Neural progenitor cell (in vitro differentiated cells): ENCODE results near the gene ACY1. TPM values are rescaled to one million over a fixed set of nuclear protein-coding genes. Genes with fewer than 3 reads are reported as not detected.

ENCODE experiments used
- DNase-seq: peaks from one replicate; pipeline ENCODE4 v3.0.0-alpha.2; 2016; ENCODE audit warnings: low spot score
- H2AFZ ChIP-seq: fragments of 200-600 bp; sonication (generic); replicated peaks from 2 replicates; pipeline ENCODE4 v1.6.1; 2016; ENCODE audit warnings: antibody characterized with exemption
- H3F3A ChIP-seq: fragments of 200-600 bp; sonication (generic); 2 replicates; pipeline ENCODE4 v1.6.1; 2016; ENCODE audit warnings: antibody characterized with exemption, low read depth
- H3K27ac ChIP-seq: fragments of 200-600 bp; sonication (generic); 2 replicates; pipeline ENCODE4 v1.5.1; 2016; ENCODE audit warnings: mild to moderate bottlenecking
- H3K27me3 ChIP-seq: fragments of 200-600 bp; sonication (generic); 2 replicates; pipeline ENCODE4 v1.6.1; 2016; ENCODE audit warnings: mild to moderate bottlenecking, moderate library complexity
- H3K36me3 ChIP-seq: fragments of 200-600 bp; sonication (generic); 2 replicates; pipeline ENCODE4 v1.5.1; 2016
- H3K4me1 ChIP-seq: fragments of 200-600 bp; sonication (generic); 2 replicates; pipeline ENCODE4 v1.6.1; 2016; ENCODE audit warnings: mixed run types
- H3K4me2 ChIP-seq: fragments of 200-600 bp; sonication (generic); 2 replicates; pipeline ENCODE4 v1.6.1; 2016
- H3K4me3 ChIP-seq: fragments of 200-600 bp; sonication (generic); 2 replicates; pipeline ENCODE4 v1.5.1; 2016
- H3K79me2 ChIP-seq: fragments of 200-600 bp; sonication (generic); 2 replicates; pipeline ENCODE4 v1.6.1; 2016; ENCODE audit warnings: low read depth
- H3K9ac ChIP-seq: fragments of 200-600 bp; sonication (generic); 2 replicates; pipeline ENCODE4 v1.6.1; 2016
- H3K9me3 ChIP-seq: fragments of 200-600 bp; sonication (generic); 2 replicates; pipeline ENCODE4 v1.5.1; 2016; ENCODE audit warnings: low read depth
- H4K20me1 ChIP-seq: fragments of 200-600 bp; sonication (generic); 2 replicates; pipeline ENCODE4 v1.6.1; 2016; ENCODE audit warnings: low read depth
- H3K27ac Mint-ChIP-seq: 3 replicates; pipeline ENCODE4 v1.8.0; 2021; ENCODE audit warnings: mixed read lengths
- H3K27me3 Mint-ChIP-seq: 2 replicates; pipeline ENCODE4 v1.8.0; 2022; ENCODE audit warnings: low read depth, mild to moderate bottlenecking, inconsistent platforms, moderate library complexity, mixed read lengths; ENCODE audit not compliant: insufficient read depth
- H3K36me3 Mint-ChIP-seq: 3 replicates; pipeline ENCODE4 v1.8.0; 2021; ENCODE audit warnings: mixed read lengths
- H3K4me1 Mint-ChIP-seq: 3 replicates; pipeline ENCODE4 v1.8.0; 2021; ENCODE audit warnings: mixed read lengths
- H3K4me3 Mint-ChIP-seq: 3 replicates; pipeline ENCODE4 v1.8.0; 2021; ENCODE audit warnings: mild to moderate bottlenecking, moderate library complexity, mixed read lengths
- H3K9me3 Mint-ChIP-seq: 3 replicates; pipeline ENCODE4 v1.8.0; 2020; ENCODE audit warnings: mixed read lengths
- EZH2 ChIP-seq: fragments of 200-600 bp; sonication (generic); IDR thresholded peaks from 2 replicates; pipeline ENCODE4 v1.6.1; 2017; ENCODE audit warnings: antibody characterized with exemption, mild to moderate bottlenecking, moderate library complexity
- EZH2phosphoT487 ChIP-seq: fragments of 200-600 bp; sonication (generic); IDR thresholded peaks from 2 replicates; pipeline ENCODE4 v1.6.1; 2017; ENCODE audit warnings: antibody characterized with exemption
- total RNA-seq: library from RNA; depleted of rRNA; stranded (reverse); fragments of >200 nt; gene quantifications from 2 replicates; pipeline ENCODE4 v1.2.3, GENCODE V29; 2015; ENCODE audit warnings: low replicate concordance
- TF ChIP-seq, protein P1 (sequence below): fragments of 200-600 bp; sonication (generic); IDR thresholded peaks from 2 replicates; pipeline ENCODE4 v1.5.1; 2017; ENCODE audit warnings: antibody characterized with exemption, mild to moderate bottlenecking

The ACY1 gene
- total RNA-seq, 1 donor from 2014 or later, result 17.3 TPM

DNA sequence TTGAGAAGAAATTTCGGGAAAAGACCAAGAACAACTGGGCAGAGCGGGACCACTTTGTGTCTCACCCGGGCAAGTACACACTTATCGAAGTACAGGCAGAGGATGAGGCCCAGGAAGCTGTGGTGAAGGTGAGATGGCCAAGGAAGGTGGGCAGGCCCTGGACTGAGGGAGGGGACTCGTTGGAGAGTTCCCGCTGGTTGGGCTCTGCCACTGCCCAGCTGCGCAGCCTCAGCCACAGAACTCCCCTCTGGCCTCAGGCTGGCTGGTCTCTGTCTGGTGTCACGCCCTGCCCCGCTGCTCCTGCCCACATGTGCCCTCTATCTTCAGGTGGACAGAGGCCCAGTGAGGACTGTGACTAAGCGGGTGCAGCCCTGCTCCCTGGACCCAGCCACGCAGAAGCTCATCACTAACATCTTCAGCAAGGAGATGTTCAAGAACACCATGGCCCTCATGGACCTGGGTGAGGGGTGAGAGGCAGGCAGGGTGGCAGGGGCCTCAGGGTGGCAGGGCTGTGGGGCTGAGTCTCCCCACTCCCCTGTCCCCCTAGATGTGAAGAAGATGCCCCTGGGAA is 38.8 kb upstream of the ACY1 start:
- H4K20me1 ChIP-seq, result peaks cover 13% of the 10 kb centered on the region
- H2AFZ ChIP-seq, result no peak overlapping the region
- H3K9me3 ChIP-seq, result no peaks in the 10 kb centered on the region
- Mint-ChIP-seq H3K4me1 (peaks cover 13% of the 10 kb centered on the region), H3K27me3 (peaks cover 10% of the 10 kb centered on the region), H3K9me3 (no peaks in the 10 kb centered on the region), H3K36me3 (no peaks in the 10 kb centered on the region), H3K27ac (no peak overlapping the region), H3K4me3 (no peak overlapping the region)
- TF ChIP-seq EZH2, result no peak
- TF ChIP-seq, protein P1, sequence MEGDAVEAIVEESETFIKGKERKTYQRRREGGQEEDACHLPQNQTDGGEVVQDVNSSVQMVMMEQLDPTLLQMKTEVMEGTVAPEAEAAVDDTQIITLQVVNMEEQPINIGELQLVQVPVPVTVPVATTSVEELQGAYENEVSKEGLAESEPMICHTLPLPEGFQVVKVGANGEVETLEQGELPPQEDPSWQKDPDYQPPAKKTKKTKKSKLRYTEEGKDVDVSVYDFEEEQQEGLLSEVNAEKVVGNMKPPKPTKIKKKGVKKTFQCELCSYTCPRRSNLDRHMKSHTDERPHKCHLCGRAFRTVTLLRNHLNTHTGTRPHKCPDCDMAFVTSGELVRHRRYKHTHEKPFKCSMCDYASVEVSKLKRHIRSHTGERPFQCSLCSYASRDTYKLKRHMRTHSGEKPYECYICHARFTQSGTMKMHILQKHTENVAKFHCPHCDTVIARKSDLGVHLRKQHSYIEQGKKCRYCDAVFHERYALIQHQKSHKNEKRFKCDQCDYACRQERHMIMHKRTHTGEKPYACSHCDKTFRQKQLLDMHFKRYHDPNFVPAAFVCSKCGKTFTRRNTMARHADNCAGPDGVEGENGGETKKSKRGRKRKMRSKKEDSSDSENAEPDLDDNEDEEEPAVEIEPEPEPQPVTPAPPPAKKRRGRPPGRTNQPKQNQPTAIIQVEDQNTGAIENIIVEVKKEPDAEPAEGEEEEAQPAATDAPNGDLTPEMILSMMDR, result no peak
- no peak for TF ChIP-seq EZH2phosphoT487
- H3K9ac ChIP-seq, result no peak overlapping the region
- no peaks in the 10 kb centered on the region for H3K36me3 ChIP-seq
- no peak overlapping the region for H3K4me3 ChIP-seq
- H3K79me2 ChIP-seq, result peaks cover 19% of the 10 kb centered on the region
- H3K27ac ChIP-seq, result no peak overlapping the region
- H3K4me1 ChIP-seq, result peaks cover 12% of the 10 kb centered on the region
- H3K27me3 ChIP-seq, result peaks cover 23% of the 10 kb centered on the region
- H3F3A ChIP-seq, result no peaks in the 10 kb centered on the region
- no peak for DNase-seq
- no peak overlapping the region for H3K4me2 ChIP-seq

DNA sequence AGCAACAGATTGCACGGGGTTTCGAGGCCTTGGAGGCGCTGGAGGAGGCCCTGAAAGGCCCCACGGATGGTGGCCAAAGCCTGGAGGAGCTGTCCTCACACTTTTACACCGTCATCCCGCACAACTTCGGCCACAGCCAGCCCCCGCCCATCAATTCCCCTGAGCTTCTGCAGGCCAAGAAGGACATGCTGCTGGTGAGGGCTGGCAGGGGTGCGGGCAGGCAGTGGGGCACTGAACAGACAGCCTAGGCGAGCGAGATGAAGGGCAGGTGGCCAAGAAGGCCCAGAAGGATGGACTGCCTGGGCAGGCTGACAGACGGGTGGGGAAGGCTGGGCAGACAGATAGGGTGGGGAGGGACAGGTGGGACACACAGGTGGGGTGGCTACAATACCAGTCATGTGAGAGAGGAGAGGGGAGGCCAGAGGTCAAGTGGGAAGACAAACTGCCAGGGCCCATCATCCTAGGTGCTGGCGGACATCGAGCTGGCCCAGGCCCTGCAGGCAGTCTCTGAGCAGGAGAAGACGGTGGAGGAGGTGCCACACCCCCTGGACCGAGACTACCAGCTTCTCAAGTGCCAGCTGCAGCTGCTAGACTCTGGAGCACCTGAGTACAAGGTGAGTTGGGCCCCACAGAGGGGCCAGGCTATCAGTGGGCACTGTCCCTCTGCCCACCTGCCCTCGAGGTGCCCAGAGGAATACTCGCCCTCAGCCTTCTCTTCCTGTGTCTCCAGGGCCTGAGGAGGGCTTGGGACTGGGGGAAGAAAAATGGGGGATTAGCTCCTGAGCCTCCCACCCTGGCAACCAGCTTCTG is 38.1 kb upstream of the ACY1 start:
- Histone ChIP-seq H3F3A (no peaks in the 10 kb centered on the region), H2AFZ (no peak overlapping the region), H3K4me3 (no peak overlapping the region), H3K4me1 (peaks cover 11% of the 10 kb centered on the region), H4K20me1 (peaks cover 11% of the 10 kb centered on the region), H3K4me2 (no peak overlapping the region), H3K9me3 (no peaks in the 10 kb centered on the region), H3K27me3 (peaks cover 30% of the 10 kb centered on the region), H3K79me2 (peaks cover 12% of the 10 kb centered on the region), H3K9ac (no peak overlapping the region), H3K36me3 (no peaks in the 10 kb centered on the region), H3K27ac (no peak overlapping the region)
- Mint-ChIP-seq H3K4me3 (no peak overlapping the region), H3K4me1 (peaks cover 11% of the 10 kb centered on the region), H3K27ac (no peak overlapping the region), H3K36me3 (no peaks in the 10 kb centered on the region), H3K9me3 (no peaks in the 10 kb centered on the region), H3K27me3 (peaks cover 8% of the 10 kb centered on the region)
- no peak for TF ChIP-seq EZH2phosphoT487
- TF ChIP-seq EZH2, result no peak
- TF ChIP-seq, protein P1, result no peak
- DNase-seq, result no peak

DNA sequence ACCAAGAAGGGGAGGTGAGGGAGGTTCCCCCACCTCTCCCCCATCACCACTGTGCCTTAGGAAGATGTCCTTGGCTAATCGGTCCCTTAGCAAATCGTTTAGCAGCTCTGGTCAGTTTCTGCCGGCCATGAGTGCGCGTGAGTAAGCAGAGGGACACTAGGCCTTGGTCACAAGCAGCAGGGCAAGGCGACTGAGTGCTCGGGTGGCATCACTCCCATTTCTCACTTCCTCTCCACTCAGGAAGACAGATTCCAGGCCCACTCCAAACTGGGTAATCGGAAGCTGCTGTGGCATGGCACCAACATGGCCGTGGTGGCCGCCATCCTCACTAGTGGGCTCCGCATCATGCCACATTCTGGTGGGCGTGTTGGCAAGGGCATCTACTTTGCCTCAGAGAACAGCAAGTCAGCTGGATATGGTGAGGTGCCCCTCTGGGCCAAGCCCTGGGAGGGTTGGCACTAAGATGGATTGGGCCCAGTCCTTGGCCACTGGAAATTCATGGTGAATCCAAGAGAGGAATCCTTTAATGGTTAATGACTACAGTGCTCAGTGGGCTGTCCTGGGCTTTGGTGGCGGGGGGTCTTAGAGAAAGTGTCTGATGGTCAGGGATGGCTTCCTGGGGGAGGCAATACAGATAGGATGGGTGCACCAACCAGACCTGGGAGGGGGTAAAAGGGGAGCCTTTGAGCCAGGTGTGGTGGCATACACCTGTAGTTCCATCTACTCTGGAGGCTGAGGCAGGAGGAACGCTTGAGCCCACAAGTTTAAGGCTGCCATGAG is 37.2 kb upstream of the ACY1 start:
- H3K9ac ChIP-seq, result no peak overlapping the region
- H4K20me1 ChIP-seq, result peaks cover 3% of the 10 kb centered on the region
- peak overlapping the region; percentile 57 for H3K27ac Mint-ChIP-seq
- no peaks in the 10 kb centered on the region for H3F3A ChIP-seq
- H3K36me3 ChIP-seq, result no peaks in the 10 kb centered on the region
- DNase-seq, result no peak
- H3K27me3 Mint-ChIP-seq, result peaks cover 8% of the 10 kb centered on the region
- H3K4me1 Mint-ChIP-seq, result peaks cover 2% of the 10 kb centered on the region
- no peak overlapping the region for H2AFZ ChIP-seq
- peaks cover 39% of the 10 kb centered on the region for H3K27me3 ChIP-seq
- H3K4me1 ChIP-seq, result peaks cover 3% of the 10 kb centered on the region
- no peak overlapping the region for H3K4me2 ChIP-seq
- H3K79me2 ChIP-seq, result peaks cover 4% of the 10 kb centered on the region
- no peaks in the 10 kb centered on the region for H3K36me3 Mint-ChIP-seq
- H3K9me3 ChIP-seq, result no peaks in the 10 kb centered on the region
- H3K4me3 Mint-ChIP-seq, result no peak overlapping the region
- H3K4me3 ChIP-seq, result no peak overlapping the region
- H3K9me3 Mint-ChIP-seq, result no peaks in the 10 kb centered on the region
- no peak overlapping the region for H3K27ac ChIP-seq
- TF ChIP-seq EZH2phosphoT487, result no peak
- TF ChIP-seq, protein P1, result no peak
- TF ChIP-seq EZH2, result no peak
